GM21367 (cell line): ENCODE data around the gene KYNU.
A peak's percentile ranks its signal among the peaks of the same experiment; 100 is the strongest.

Experiments
- ATAC-seq: cut with Tn5 transposase; IDR thresholded peaks from one replicate; pipeline ENCODE4 v1.9.1; 2021; ENCODE audit not compliant: unreplicated experiment

KYNU gene

GRCh38 chr2:142954493-142954892 lies 77.0 kb downstream of the KYNU start:
- ATAC-seq: no peak

- ATAC-seq: no peak
These were observed 79.7 kb downstream of the KYNU start for GRCh38 chr2:142957144-142957543.

GRCh38 chr2:142961202-142961601 lies 83.7 kb downstream of the KYNU start:
- ATAC-seq: no peak

GRCh38 chr2:142965443-142965842 lies 88.0 kb downstream of the KYNU start:
- no peak for ATAC-seq

GRCh38 chr2:142966284-142966683 lies 88.8 kb downstream of the KYNU start:
- ATAC-seq: no peak

GRCh38 chr2:142967060-142967459 lies 89.6 kb downstream of the KYNU start:
- ATAC-seq: no peak

- no peak for ATAC-seq
These were observed 95.8 kb downstream of the KYNU start for GRCh38 chr2:142973160-142973821.

- no peak for ATAC-seq
These were observed 96.4 kb downstream of the KYNU start for GRCh38 chr2:142973822-142974207.

GRCh38 chr2:142974288-142975024 lies 97.0 kb downstream of the KYNU start:
- peak; percentile 56 for ATAC-seq

- ATAC-seq: no peak
These were observed 97.8 kb downstream of the KYNU start for GRCh38 chr2:142975239-142975638.

- no peak for ATAC-seq
These were observed 103.0 kb downstream of the KYNU start for GRCh38 chr2:142980246-142981068.

- ATAC-seq: no peak
These were observed 103.6 kb downstream of the KYNU start for GRCh38 chr2:142981069-142981378.

- ATAC-seq: no peak
These were observed 104.3 kb downstream of the KYNU start for GRCh38 chr2:142981756-142982155.

- ATAC-seq: peak; percentile 87
These were observed 105.7 kb downstream of the KYNU start for GRCh38 chr2:142983174-142983573.

- ATAC-seq: no peak
These were observed 107.2 kb downstream of the KYNU start for GRCh38 chr2:142984657-142985056.

- ATAC-seq: no peak
These were observed 109.6 kb downstream of the KYNU start for GRCh38 chr2:142987044-142987443.

- peak; percentile 73 for ATAC-seq
These were observed 112.1 kb downstream of the KYNU start for GRCh38 chr2:142989273-142990204.

- no peak for ATAC-seq
These were observed 113.8 kb downstream of the KYNU start for GRCh38 chr2:142991295-142991694.

GRCh38 chr2:142992840-142993239 lies 115.4 kb downstream of the KYNU start:
- no peak for ATAC-seq

GRCh38 chr2:142993771-142994170 lies 116.3 kb downstream of the KYNU start:
- no peak for ATAC-seq

- no peak for ATAC-seq
These were observed 117.2 kb downstream of the KYNU start for GRCh38 chr2:142994665-142995064.
